Astrocyte (in vitro differentiated cells and primary cell): ENCODE results near the gene AP3M1.

Experiments used
- EZH2 ChIP-seq: IDR thresholded peaks from 2 replicates; pipeline ENCODE4 v1.6.1; 2012; ENCODE audit warnings: mild to moderate bottlenecking, low read length, inconsistent platforms; ENCODE audit not compliant: insufficient read depth
- TF ChIP-seq, protein P1 (sequence below): IDR thresholded peaks from 2 replicates; pipeline ENCODE4 v1.5.1; 2011; ENCODE audit warnings: low read depth, mild to moderate bottlenecking, inconsistent platforms, low read length, moderate library complexity; ENCODE audit not compliant: insufficient read depth

GRCh38 chr10:74107391-74107790, 43.2 kb downstream of the AP3M1 start:
- TF ChIP-seq, protein P1, sequence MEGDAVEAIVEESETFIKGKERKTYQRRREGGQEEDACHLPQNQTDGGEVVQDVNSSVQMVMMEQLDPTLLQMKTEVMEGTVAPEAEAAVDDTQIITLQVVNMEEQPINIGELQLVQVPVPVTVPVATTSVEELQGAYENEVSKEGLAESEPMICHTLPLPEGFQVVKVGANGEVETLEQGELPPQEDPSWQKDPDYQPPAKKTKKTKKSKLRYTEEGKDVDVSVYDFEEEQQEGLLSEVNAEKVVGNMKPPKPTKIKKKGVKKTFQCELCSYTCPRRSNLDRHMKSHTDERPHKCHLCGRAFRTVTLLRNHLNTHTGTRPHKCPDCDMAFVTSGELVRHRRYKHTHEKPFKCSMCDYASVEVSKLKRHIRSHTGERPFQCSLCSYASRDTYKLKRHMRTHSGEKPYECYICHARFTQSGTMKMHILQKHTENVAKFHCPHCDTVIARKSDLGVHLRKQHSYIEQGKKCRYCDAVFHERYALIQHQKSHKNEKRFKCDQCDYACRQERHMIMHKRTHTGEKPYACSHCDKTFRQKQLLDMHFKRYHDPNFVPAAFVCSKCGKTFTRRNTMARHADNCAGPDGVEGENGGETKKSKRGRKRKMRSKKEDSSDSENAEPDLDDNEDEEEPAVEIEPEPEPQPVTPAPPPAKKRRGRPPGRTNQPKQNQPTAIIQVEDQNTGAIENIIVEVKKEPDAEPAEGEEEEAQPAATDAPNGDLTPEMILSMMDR = no peak
- no peak for TF ChIP-seq EZH2
